Measurements from ENCODE around the gene SPATS2.
"Not testable (repeated sequence)": the region's sequence is repeated elsewhere in the genome, so short reads cannot be mapped to it uniquely, and the experiment has no call there.

The SPATS2 gene

DNA sequence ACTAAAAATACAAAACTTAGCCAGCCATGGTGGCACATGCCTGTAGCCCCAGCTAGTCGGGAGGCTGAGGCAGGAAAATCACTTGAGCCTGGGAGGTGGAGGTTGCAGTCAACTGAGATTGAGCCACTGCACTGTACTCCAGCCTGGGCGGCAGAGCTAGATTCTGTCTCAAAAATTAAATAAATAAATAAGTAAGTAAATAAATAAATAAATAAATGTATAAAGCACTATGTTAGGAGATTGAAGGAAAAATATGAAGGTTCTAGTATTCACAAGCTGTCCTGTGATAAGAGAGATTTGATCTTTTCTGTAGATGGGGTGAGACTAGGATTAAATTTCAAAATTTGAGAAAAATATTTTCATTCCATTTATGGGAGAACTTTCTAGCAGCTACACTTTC, 14.9 kb upstream of the SPATS2 start:
- no peak for DNase-seq (ENCODE audit: low read depth)

DNA sequence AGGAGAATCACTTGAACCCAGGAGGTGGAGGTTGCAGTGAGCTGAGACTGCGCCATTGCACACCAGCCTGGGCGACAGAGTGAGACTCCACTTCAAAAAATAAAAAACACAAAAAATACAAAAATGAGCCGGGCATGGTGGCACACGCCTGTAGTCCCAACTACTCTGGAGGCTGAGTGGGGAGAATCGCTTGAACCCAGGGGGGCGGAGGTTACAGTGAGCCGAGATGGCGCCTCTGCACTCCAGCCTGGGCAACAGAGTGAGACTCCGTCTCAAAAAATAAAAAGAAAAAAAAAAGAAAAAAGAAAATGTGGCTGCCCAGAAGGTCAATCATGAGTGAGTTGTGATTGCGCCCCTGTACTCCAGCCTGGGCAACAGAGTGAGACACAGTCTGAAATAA, 11.3 kb upstream of the SPATS2 start:
- no peak for DNase-seq (ENCODE audit: low read depth)

DNA sequence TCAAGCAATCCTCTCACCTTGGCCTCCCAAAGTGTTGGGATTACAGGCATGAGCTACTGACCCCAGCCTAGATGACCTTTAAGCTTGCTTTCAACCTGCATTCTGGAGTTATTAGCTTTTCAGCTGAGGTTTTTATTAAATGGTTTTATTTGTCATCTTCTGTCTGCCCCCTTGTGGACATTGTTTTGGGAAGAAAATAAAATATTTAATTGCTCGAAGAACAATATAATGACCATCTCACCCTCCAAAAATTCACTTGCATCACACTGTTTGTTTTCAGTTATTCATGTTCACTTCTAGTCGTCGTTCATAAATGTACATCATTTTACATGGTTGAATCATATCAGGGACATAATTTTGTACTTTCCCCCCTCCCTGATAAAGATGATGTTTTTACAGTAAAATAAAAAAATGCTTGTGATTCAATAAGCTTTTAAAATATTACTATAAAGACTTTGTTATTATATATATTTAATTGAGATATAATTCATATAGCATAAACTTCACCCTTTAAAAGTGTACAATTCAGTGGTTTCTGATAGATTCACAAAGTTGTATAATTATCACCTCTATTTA, 10.1 kb upstream of the SPATS2 start:
- DNase-seq (ENCODE audit: low read depth): no peak

DNA sequence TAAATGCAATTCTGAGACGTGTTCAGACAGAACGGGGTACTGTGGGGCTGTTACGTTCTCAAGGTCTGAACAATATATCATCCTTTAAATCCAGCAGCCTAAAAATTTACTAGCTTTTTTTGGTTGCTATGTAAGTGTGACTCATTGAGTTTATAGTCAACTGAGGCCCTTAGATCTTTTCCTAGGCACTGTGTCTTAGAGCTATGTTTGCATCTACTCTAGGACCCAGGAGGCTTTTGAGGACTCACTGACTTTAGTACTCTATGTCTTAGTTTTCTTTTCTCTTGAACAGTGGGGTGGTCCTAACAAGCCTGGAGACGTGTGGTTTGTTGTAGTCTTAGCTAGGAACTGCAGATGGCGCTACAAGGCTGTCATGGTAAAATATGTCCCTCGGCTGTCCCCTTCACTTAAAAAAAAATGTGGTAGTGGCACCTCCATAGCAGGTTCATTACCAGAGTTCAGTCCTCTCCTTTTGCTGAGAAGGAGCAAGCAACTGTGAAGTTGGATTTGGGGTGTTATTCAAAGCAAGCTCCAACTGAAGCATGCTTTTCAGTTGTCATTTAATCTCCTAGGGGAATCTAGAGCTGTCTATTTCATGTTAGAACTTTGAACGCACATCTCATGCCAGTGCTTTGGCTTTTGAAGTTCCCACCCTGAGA, 8.7 kb upstream of the SPATS2 start:
- peak; percentile 24 for DNase-seq (ENCODE audit: low read depth)

DNA sequence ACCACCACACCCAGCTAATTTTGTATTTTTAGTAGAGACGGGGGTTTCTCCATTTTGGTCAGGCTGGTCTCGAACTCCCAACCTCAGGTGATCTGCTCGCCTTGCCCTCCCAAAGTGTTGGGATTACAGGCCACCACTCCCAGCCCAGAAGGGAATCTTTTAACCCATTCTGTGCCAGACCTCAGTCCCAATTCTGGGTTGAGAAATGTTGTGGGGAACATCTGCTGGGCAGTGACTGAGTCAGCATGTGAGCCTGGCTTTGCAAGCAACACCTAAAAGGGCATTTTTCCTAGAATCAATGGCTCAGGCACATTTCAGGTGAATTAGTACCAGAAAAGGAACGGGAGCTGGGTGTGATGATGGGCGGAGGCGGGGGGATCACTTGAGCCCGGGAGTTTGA, 7.6 kb upstream of the SPATS2 start:
- DNase-seq (ENCODE audit: low read depth): no peak

DNA sequence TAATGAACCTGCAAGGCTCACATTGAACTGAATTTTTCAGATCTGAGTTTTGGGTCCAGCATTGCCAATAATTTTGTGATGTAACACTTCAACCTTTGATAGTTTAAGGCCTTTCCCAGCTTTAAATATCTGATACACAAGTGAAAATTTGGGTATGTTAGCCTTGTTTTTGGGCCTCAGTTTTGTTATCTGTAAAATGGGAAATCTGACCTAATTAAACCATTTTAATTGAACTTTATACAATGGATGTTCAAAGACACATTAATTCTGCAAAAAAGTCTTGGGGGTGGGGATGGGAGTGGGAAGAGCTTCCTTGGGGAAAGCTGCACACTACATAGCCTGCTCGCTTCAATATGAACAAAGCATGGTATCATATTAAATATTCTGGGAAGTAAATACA, 5.2 kb upstream of the SPATS2 start:
- no peak for DNase-seq (ENCODE audit: low read depth)

DNA sequence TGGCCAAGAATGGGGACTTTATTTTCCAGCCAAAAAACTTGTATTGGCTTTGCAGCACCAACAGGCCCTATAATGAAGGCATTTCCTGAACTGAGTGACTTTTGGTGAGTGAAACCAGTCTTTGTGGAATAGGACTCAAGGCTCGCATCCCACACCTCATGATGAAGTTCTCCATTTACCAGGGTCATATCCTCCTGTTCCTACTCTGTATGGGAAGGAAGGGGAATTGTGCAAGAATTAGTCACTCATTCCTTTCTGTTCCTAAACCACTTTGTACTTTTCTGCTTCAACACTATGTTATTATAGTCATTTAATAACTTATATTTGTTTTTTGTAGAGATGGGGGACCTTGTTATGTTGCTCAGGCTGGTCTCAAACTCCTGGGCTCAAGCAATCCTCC, 2.3 kb upstream of the SPATS2 start:
- DNase-seq (ENCODE audit: low read depth): no peak

DNA sequence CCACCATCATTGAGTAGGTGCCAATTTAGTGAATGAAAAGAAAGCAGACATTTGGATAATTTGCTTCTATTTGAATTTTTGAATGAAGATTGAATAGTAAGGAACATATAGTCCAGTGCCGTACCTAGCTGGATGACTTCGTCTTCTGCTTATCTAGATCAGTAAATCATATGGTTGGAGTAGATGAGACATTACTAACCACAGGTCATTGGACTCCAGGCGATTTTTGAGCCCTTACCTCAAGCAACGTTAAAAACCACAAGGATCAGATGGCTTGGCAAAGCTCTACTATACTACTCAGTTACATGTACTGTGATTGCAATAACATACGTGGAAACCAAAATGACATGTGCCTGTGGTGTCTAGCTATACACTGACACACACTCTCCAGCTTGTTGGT, 1.7 kb upstream of the SPATS2 start:
- no peak for DNase-seq (ENCODE audit: low read depth)

DNA sequence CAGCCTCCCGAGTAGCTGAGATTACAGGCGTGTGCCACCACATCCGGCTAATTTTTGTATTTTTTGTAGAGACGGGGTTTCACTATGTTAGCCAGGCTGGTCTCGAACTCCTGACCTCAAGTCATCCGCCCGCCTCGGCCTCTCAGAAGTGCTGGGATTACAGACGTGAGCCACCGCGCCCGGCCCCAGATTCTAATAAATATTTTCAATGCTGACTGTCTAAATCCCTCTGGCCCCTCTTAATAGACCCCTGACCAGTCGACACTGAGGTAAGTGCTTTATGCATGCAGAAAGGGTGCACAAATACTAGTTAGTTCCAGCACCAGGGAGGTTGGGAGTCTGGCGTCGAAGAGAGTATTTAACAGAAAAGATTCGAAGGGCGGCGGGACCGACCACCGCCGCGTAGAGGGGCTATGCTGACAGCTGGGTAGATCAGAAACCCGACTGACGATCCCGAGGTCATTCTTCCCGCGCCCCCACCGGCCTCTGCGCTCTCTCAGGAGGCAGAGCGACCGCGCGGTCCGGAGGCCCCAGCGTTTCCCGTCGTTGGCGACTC, 1.1 kb upstream of the SPATS2 start:
- no peak for DNase-seq (ENCODE audit: low read depth)

DNA sequence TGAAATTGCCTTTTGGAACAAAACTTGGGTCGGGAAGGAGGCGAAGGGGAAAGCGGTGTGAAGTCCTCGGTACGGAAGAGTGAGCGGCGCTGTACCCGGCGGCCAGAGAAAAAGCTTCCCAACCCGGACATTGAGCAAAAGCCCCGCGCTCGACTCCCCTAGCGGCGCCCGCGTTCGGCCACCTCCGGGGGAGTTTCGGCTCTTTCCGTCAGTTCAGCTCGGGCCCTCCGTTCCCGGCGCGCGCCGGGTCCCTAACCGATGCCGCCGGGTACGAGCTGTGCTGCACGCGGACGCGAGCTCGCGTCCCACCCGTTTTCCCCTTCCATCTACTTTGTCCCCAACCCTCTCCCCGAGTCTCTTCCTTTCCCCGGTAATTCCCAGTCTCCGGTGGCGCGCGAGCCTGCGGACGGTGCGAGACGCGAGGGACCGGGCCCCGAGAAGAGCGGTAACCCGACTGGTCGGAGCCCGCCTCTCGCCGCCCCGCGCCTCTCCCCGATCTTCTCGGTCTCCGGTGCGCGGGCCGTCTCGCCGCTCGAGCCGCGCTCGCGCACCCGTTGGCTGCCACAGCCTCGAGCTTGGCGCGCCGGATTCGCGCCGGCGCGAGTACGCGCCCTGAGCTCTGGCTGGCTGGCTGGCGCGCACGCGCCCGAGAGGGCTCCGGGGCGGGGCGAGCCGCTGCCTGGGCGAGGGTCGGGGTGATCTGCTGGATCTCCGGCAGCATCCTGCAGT, 446 bp upstream of the SPATS2 start:
- peak; percentile 69 for DNase-seq (ENCODE audit: low read depth)

DNA sequence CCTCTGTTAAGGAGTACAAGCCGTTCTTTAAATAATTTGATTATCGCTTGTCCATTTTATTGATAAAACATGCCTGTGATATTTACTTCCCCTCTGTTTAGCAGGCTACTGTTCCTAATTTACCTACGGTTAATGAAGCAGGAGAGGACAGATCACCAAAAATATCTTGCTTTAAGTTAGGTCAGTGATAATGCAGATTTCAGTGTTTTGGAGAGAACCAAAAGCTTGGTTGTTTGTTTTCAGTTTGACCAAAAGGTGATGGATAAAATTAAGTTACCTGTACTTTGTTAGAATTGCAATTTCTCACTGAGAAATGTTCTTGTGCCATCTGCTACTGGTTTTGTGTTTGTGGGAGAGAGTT, 958 bp downstream of the SPATS2 start:
- DNase-seq (ENCODE audit: low read depth): no peak

DNA sequence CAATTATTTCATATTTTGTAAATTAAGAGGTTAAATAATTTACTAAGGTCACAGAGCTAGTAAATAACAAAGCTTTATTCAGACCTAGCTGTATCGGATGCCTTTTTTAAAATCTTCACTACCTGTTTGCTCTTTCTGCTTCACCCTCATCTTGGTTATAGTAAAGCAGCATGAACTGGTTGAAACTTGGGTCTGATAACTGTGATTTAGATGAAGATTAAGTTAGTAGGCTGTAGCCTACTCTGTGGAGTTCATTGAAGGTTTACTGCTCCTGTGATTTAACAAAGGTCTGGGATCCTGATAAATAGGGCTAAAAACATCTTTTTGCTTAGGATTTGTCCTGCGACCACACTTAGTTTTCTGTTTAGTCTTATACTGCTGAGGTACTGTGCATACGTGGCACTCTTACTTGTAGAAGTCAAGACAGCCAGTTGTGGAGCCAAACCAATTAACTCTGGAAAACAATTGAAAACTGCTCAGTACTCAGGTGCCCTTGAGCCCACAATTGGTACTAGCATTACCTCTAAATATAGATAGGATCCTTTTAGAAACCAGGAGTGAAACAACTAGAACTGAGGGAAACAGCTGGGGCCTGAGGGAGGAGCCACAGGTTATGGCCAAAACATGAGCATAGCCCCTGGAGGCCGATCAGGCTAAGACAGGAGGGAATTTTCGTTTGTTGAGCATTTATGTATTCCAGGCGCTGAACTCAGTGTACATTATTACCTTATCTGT, 2.3 kb downstream of the SPATS2 start:
- DNase-seq (ENCODE audit: low read depth): no peak

DNA sequence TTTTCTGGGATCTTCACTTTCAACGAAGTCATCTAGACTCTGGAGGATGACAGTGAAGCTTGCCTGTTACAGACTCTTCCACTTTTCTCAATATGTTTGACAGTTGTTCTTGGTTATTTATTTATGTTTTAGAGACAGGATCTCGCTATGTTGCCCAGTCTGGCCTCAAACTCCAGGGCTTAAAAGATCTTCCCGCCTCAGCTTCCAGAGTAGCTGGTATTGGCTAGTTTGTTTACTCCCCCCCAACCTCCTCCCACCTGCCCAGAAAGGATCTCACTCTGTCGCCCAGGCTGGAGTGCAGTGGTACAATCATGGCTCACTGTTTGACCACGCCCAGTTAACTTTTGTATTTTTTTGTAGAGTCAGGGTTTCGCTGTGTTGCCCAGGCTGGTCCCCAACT, 3.3 kb downstream of the SPATS2 start:
- DNase-seq (ENCODE audit: low read depth): no peak

DNA sequence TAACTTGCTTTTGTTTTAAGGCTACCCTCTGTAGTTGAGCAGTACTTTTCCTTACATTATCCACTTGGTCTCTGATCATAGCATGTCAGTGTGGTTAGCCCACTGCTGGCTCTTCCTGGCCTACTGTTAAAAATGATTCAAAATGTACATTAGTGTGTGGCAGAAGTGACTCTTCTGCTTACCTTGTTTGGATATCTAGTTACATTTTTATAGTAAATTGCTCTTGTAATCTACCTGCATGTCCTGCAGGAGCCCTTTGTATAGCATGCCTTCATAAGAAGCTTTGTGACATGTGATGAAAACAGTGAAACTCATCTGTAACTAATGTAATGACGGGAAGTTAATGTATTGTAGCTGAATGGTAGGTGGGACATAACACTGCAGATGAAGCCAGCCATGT, 8.1 kb downstream of the SPATS2 start:
- no peak for DNase-seq (ENCODE audit: low read depth)

DNA sequence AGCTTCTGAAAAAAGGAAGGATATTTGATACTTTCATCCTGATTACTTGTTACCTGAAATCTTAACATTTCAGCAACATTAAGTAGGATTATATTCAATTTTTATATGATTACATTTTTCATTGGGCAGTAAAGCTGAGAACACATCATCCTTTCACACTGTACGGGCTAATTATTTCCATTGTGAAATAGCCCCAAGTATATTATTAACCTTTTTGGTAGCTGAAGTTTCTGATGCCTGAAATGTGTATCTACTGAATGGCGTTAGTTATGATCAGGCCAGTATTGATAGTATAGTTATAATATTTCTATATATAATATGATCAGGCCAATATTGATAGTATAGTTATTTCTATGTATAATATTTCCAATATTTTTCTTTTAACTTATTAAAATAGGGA, 10.1 kb downstream of the SPATS2 start:
- DNase-seq (ENCODE audit: low read depth): no peak

DNA sequence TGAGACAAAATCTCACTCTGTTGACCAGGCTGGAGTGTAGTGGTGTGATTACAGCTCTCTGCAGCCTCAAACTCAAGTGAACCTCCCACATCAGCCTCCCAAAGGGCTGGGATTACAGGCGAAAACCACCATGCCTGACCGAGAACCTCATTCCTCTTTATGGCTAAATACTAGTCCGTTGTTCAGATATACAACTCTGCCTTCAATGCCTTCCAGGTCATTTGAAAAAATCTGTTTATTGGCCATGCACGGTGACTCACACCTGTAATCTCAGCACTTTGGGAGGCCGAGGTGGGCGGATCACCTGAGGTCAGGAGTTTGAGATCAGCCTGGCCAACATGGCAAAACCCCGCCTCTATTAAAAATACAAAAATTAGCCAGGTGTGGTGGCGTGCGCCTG, 12.9 kb downstream of the SPATS2 start:
- not testable (repeated sequence) for DNase-seq (ENCODE audit: low read depth)

DNA sequence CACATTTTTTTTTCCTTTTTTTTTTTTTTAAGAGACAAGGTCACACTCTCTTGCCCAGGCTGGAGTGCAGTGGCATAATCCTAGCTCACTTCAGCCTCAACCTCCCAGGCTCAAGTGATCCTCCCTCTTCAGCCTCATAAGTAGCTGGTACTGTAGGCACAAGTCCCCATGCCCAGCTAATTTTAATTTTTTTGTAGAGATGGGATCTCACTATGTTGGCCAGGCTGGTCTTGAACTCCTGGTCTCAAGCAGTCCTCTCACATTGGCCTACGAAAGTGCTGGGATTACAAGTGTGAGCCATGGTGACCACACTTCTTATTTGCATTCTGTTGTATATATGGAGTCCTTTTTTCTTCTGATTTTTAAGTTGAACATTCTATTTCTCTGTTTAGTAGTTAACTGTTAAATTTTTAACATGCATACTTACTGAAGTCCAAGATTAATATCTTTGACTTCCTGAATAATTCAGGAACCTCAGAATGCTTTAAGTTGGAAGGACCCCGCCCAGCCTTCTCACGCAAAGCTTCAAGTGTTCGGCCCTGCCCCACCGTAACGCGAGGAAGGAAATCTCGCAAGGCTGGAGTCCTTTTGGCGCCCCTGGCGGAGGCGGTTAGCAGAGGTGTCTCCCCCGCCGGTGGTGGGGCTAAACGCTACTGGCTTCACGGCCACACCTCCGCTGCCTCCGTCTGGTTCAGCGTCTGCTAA, 21.6 kb downstream of the SPATS2 start:
- DNase-seq (ENCODE audit: low read depth): peak; percentile 35

DNA sequence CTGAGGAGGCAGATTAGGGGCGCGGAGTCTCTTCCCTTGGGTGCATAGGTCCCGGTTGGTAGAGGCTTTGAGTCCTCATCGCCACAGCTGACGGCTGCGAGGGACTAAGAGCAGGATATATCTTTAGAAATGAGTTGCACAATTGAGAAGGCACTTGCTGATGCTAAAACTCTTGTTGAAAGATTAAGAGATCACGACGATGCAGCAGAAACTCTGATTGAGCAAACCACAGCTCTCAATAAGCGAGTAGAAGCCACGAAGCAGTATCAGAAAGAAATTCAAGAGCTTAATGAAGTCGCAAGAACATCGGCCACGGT, 22.1 kb downstream of the SPATS2 start:
- no peak for DNase-seq (ENCODE audit: low read depth)

DNA sequence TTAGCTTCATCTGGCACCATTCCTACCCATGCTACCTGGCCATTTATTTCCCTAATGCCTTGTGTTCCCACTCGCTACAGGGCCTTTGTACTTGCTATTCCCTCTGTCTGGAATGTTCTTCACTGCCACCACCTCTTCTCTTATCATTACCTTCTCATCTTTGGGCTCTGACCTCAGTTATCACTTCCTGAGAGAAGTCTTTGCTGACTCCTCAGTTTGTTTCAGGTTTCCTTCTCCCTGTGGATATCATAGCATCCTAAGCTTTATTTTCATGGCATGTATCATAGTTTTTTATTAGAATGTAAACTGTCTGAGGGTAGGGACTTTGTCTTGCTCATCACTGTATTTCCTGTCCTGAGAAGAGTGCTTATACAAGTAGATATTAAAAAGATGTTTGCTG, 29.7 kb downstream of the SPATS2 start:
- DNase-seq (ENCODE audit: low read depth): no peak

DNA sequence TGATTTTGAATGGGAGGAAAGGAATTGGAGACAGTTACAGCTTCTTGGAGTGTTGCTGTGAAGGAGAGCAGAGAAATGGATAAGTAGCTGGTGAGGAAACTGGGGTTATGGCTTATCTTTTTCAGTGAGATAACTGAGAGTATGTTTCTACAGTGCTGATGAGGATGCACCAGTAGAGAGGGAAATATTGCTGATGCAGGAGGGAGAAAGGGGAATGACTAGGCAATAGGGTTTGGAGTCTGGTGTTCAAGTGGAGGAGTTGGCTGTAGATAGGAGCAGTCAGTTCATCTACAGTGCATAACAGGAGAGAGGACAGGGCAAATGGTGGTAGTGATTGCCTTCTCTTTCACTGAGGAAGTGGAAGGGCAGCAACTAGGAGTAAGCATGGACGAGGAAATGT, 33.0 kb downstream of the SPATS2 start:
- DNase-seq (ENCODE audit: low read depth): no peak

DNA sequence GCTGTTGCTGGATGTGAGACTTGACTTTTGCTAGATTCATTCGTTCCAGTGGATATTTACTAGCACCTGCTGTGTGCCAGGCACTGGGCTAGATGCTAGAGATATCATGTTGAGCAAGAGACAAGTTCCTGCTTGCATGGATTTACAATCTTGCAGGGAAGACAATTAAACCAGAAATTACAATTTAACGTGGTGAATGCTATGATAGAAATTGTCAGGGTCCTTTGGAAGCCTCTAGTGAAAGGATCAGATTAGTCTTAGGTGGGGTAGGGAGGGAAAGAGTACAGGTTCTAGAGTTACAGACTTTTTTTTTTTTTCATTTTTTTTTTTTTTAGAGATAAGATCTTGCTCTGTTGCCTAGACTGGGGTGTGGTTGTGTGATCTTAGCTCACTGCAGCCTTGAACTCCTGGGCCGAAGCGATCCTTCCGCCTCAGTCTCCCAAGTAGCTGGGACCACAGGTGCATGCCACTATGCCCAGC, 36.7 kb downstream of the SPATS2 start:
- no peak for DNase-seq (ENCODE audit: low read depth)

DNA sequence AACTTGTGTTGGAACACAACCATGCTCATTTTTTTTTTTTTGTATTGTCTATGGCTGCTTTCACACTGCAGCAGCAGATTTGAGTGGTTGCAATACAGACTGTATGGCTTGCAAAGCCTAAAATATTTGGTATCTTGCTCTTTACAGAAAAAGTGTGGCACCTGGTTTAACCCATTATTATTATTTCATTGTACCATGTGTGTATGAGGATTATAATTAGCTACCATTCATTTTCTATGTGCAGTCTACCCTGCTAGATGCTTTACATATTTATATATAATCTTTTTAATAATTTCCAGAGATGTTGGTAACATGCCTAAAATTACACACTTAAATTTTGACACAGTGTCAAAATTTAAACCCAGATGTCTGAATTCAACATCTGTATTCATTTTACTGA, 37.7 kb downstream of the SPATS2 start:
- DNase-seq (ENCODE audit: low read depth): no peak
